SK-MEL-5 (cell line): ENCODE results near the gene KIR2DL1. TPM values are rescaled to one million over a fixed set of nuclear protein-coding genes. Genes with fewer than 3 reads are reported as not detected.
"Not testable (repeated sequence)": the region's sequence is repeated elsewhere in the genome, so short reads cannot be mapped to it uniquely, and the experiment has no call there.

Experiments used
- DNase-seq: peaks from one replicate; pipeline ENCODE4 v3.0.0-alpha.2; 2016; ENCODE audit warnings: low read depth, low spot score
- in situ Hi-C: cut with HindIII; loops from 2 replicates; pipeline ENCODE4 v1.10.0; 2016; ENCODE audit warnings: low sequenced_read_pairs, high pct_unique_total_duplicates, low pct_unique_long_range_greater_than_20kb
- polyA plus RNA-seq, 2 experiments: library from polyadenylated mRNA; depleted of rRNA; stranded (reverse); fragments of >200 nt; gene quantifications; 2 replicates each; pipeline ENCODE4 v1.2.3, GENCODE V29; 2015
- total RNA-seq: library from RNA; depleted of rRNA; stranded (reverse); fragments of >200 nt; shearing (Covaris generic); gene quantifications from 2 replicates; pipeline ENCODE4 v1.2.3, GENCODE V29; 2014; rRNA removed

The KIR2DL1 gene
- total RNA-seq: not detected in 2 replicates
- polyA plus RNA-seq (2015; cell fraction: cytosol; rRNA removed): not detected in 2 replicates
- not detected in 2 replicates for polyA plus RNA-seq (2015; cell fraction: nucleus; rRNA removed)

GRCh38 chr19:54769646-54770045, at the start of gene KIR2DL1:
TSS of gene KIR2DL1 (plus strand) at chr19:54769793. CDS start at chr19:54769851, 58 bp downstream.
- DNase-seq, in situ Hi-C loops: not testable (repeated sequence)

DNA sequence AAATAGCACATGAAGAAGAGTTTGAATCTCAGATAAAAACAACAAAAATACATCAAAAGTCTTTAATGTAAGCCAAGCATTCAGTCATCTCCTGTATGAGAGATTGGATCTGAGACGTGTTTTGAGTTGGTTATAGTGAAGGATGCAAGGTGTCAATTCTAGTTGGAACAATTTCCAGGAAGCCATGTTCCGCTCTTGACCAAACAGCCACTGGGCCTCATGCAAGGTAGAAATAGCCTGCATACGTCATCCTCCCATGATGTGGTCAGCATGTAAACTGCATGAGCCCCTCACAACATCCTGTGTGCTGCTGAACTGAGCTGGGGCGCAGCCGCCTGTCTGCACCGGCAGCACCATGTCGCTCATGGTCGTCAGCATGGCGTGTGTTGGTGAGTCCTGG, 45.5 kb upstream of the KIR2DL1 start, which contains the start of gene KIR3DL3:
KIR3DL3 (plus strand) TSS at position 301 of the 400 bp plus-strand sequence; CDS start at position 356, 55 bp downstream.
- in situ Hi-C loops: no loop called here
- DNase-seq: no peak

GRCh38 chr19:54724644-54725043, 44.9 kb upstream of the KIR2DL1 start:
- in situ Hi-C loops: no loop called here
- DNase-seq: no peak

DNA sequence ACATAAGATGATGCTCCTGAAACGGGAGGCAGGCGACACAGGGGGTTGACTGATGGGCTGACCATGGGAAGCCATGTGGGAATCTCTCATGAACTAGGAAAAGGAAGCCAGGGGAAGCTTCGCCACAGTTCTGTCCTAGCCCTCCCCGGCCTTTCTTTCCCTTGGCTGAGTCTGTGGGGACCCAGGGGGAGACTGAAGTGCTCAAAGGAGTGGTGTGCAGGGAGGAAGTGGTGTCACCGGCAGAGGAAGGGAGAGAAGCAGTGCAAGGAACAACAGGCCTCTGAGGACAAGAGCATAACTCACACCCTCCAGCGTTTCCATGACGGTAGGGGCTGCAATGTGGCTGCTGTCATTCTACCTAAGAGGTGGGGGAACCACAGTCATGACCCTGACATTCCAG, 44.3 kb upstream of the KIR2DL1 start:
- in situ Hi-C loops: no loop called here
- no peak for DNase-seq

- in situ Hi-C loops: no loop called here
- DNase-seq: no peak
Observed at GRCh38 chr19:54727562-54727961, 42.0 kb upstream of the KIR2DL1 start.

DNA sequence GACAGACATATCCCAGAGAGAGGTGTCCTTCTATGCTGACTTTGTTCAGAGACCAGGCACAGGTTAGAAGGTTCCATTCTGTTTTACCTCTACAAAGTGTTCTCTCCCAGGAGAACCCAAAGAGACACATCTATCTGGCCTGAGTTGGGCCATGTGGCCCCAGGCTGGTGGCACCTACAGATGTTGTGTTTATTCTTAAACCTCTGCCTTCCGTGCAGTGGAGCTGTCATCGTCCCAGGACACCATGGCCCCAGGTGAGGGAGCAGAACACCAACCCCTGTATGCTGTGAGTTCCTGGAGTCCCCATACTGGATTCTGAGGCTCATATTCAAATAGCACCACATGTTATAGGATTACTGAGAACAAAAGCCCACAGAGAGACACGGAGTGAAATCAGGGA, 41.4 kb upstream of the KIR2DL1 start:
- in situ Hi-C loops: no loop called here
- no peak for DNase-seq

- in situ Hi-C loops: no loop called here
- DNase-seq: no peak
Observed at GRCh38 chr19:54729416-54730188, 40.0 kb upstream of the KIR2DL1 start.

DNA sequence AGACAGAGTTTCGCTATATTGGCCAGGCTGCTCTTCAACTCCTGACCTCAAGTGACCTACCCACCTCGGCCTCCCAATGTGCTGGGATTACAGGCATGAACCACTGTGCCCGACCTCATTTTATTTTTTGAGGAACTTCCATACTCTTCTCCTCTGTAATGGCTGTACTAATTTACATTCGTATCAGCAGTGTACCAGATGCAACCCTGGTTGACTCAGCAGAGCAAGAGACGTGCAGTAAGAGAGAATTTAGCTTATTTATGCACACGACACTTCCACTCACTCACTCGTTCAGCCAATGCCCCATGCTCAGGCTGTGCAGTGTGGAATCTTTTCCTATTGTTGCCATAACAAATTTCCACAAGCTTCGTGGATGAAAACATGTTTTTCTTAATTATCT, 38.4 kb upstream of the KIR2DL1 start:
- DNase-seq: no peak
- in situ Hi-C loops: no loop called here

DNA sequence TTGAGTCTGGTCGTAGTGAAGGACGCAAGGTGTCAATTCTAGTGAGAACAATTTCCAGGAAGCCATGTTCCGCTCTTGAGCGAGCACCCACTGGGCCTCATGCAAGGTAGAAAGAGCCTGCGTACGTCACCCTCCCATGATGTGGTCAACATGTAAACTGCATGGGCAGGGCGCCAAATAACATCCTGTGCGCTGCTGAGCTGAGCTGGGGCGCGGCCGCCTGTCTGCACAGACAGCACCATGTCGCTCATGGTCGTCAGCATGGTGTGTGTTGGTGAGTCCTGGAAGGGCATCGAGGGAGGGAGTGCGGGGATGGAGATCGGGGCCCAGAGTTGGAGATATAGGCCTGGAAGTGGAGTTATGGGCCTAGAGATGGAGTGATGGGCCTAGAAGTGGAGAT, 31.3 kb upstream of the KIR2DL1 start, which contains the start of gene KIR2DL3:
KIR2DL3 (plus strand) TSS at position 208 of the 400 bp plus-strand sequence; CDS start at position 241, 33 bp downstream.
- DNase-seq, in situ Hi-C loops: not testable (repeated sequence)

DNA sequence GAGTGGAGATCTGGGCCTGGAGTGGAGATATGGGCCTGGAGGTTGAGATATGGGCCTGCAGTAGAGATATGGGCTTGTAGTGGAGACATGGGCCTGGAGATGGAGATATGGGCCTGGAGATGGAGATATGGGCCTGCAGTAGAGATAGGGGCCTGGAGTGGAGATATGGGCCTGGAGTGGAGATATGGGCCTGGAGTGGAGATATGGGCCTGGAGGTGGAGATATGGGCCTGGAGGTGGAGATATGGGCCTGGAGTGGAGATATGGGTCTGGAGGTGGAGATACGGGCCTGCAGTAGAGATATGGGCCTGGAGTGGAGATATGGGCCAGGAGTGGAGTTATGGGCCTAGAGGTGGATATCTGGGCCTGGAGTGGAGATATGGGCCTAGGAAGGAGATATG, 30.9 kb upstream of the KIR2DL1 start:
- in situ Hi-C loops: no loop called here
- no peak for DNase-seq

- no peak for DNase-seq
Observed at GRCh38 chr19:54739587-54740497, 29.8 kb upstream of the KIR2DL1 start.

DNA sequence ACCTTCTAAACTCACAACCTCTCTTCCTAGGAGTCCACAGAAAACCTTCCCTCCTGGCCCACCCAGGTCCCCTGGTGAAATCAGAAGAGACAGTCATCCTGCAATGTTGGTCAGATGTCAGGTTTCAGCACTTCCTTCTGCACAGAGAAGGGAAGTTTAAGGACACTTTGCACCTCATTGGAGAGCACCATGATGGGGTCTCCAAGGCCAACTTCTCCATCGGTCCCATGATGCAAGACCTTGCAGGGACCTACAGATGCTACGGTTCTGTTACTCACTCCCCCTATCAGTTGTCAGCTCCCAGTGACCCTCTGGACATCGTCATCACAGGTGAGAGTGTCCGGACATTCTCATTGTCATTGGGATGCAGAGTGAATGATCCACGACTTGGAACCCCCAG, 27.6 kb upstream of the KIR2DL1 start:
- DNase-seq, in situ Hi-C loops: not testable (repeated sequence)

More at GRCh38 chr19:54739587-54740497, 29.8 kb upstream of the KIR2DL1 start:
- in situ Hi-C loops: no loop called here

- DNase-seq, in situ Hi-C loops: not testable (repeated sequence)
Observed at GRCh38 chr19:54744080-54744479, 25.5 kb upstream of the KIR2DL1 start.

GRCh38 chr19:54747614-54748322, 21.8 kb upstream of the KIR2DL1 start:
- in situ Hi-C loops, DNase-seq: not testable (repeated sequence)

DNA sequence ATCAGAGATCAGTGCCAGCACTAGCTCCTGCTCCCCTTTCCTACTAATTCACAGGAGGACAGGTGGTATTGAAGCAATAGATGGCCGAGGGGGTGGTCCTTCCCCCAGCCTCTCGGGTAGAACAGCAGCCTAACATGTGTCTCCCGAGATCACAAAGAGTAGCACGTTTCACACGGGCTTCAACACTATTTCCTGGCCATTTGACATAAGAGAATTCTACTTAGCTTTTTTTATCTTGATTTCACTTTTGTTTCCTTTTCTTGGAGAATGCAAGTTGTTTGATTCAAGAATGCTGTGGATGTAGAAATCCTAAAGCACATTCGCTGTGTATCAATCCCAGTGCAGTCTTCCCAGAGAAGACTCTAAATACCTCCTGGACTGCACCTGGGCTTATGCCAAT, 19.3 kb upstream of the KIR2DL1 start:
- DNase-seq, in situ Hi-C loops: not testable (repeated sequence)

- DNase-seq, in situ Hi-C loops: not testable (repeated sequence)
Observed at GRCh38 chr19:54756204-54757110, 13.1 kb upstream of the KIR2DL1 start.
